ENCODE results near the gene CEP112. TPM values are rescaled to one million over a fixed set of nuclear protein-coding genes. Genes with fewer than 3 reads are reported as not detected.

Gene CEP112
- total RNA-seq, 1 experiment from 2014 or later, result 6.1 TPM

GRCh38 chr17:65742403-65743307 lies 449.3 kb downstream of the CEP112 start:
- peaks cover 10% of the 10 kb centered on the region for H3K36me3 Mint-ChIP-seq
- H3K9me3 Mint-ChIP-seq, result peaks cover 7% of the 10 kb centered on the region
- H3K4me1 Mint-ChIP-seq, result peaks cover 22% of the 10 kb centered on the region
- POLR2A ChIA-PET, result no interaction called here
- H3K4me3 Mint-ChIP-seq, result no peak overlapping the region
- ATAC-seq (peak; percentile 55), DNase-seq (ENCODE audit: low spot score) (no peak)
- CTCF ChIA-PET, result interaction anchor here (0.6 kb wide), 1 partner anchor 8 kb away, joined by 3 read pairs; no protein-coding TSS in a partner anchor
- peak overlapping the region; percentile 49 for H3K27ac Mint-ChIP-seq
- H3K27me3 Mint-ChIP-seq (ENCODE audit: low read depth), result no peaks in the 10 kb centered on the region
- TF ChIP-seq ZSCAN18 (CRISPR knock-in tag; IDR thresholded peaks at IDR 0.05) (no peak), ZNF281 (CRISPR knock-in tag; IDR thresholded peaks at IDR 0.05) (no peak), FOXP4 (CRISPR knock-in tag; IDR thresholded peaks at IDR 0.05) (no peak), MXD4 (CRISPR knock-in tag; IDR thresholded peaks at IDR 0.05; ENCODE audit: borderline replicate concordance) (no peak), GTF2I (CRISPR knock-in tag; conservative IDR thresholded peaks at IDR 0.05) (no peak), PRRX2 (CRISPR knock-in tag; IDR thresholded peaks at IDR 0.05) (no peak), CREM (CRISPR knock-in tag; IDR thresholded peaks at IDR 0.05) (no peak), CBFB (CRISPR knock-in tag; IDR thresholded peaks at IDR 0.05; ENCODE audit: low read depth) (no peak), SP1 (CRISPR knock-in tag; conservative IDR thresholded peaks at IDR 0.05) (no peak), AFF4 (CRISPR knock-in tag; IDR thresholded peaks at IDR 0.05; ENCODE audit: borderline replicate concordance) (no peak), USF2 (CRISPR knock-in tag; IDR thresholded peaks at IDR 0.05) (no peak), MLX (CRISPR knock-in tag; IDR thresholded peaks at IDR 0.05) (no peak), GRHL2 (CRISPR knock-in tag; IDR thresholded peaks at IDR 0.05; ENCODE audit: insufficient replicate concordance, severe bottlenecking) (no peak)
- TF ChIP-seq, protein P1, sequence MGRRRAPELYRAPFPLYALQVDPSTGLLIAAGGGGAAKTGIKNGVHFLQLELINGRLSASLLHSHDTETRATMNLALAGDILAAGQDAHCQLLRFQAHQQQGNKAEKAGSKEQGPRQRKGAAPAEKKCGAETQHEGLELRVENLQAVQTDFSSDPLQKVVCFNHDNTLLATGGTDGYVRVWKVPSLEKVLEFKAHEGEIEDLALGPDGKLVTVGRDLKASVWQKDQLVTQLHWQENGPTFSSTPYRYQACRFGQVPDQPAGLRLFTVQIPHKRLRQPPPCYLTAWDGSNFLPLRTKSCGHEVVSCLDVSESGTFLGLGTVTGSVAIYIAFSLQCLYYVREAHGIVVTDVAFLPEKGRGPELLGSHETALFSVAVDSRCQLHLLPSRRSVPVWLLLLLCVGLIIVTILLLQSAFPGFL (CRISPR knock-in tag; IDR thresholded peaks at IDR 0.05; ENCODE audit: borderline replicate concordance), result no peak
- TF ChIP-seq, protein P2, sequence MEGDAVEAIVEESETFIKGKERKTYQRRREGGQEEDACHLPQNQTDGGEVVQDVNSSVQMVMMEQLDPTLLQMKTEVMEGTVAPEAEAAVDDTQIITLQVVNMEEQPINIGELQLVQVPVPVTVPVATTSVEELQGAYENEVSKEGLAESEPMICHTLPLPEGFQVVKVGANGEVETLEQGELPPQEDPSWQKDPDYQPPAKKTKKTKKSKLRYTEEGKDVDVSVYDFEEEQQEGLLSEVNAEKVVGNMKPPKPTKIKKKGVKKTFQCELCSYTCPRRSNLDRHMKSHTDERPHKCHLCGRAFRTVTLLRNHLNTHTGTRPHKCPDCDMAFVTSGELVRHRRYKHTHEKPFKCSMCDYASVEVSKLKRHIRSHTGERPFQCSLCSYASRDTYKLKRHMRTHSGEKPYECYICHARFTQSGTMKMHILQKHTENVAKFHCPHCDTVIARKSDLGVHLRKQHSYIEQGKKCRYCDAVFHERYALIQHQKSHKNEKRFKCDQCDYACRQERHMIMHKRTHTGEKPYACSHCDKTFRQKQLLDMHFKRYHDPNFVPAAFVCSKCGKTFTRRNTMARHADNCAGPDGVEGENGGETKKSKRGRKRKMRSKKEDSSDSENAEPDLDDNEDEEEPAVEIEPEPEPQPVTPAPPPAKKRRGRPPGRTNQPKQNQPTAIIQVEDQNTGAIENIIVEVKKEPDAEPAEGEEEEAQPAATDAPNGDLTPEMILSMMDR (IDR thresholded peaks at IDR 0.05), result no peak
- TF ChIP-seq, protein P3, sequence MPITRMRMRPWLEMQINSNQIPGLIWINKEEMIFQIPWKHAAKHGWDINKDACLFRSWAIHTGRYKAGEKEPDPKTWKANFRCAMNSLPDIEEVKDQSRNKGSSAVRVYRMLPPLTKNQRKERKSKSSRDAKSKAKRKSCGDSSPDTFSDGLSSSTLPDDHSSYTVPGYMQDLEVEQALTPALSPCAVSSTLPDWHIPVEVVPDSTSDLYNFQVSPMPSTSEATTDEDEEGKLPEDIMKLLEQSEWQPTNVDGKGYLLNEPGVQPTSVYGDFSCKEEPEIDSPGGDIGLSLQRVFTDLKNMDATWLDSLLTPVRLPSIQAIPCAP (CRISPR knock-in tag; IDR thresholded peaks at IDR 0.05), result no peak

All from WTC11 (cell line).